ENCODE results near the gene NUAK1.

GRCh38 chr12:106071686-106072085 is 67.1 kb downstream of the NUAK1 start:
- TF ChIP-seq EZH2 (IDR thresholded peaks at IDR 0.05; ENCODE audit: insufficient read depth, poor library complexity, severe bottlenecking) (no peak), EZH2phosphoT487 (IDR thresholded peaks at IDR 0.05; ENCODE audit: insufficient read depth, low read depth) (no peak)

Measured in GM23248 (cell line).